Skin of body (tissue), 2 donors: ENCODE results near the gene PIP5KL1. TPM values are rescaled to one million over a fixed set of nuclear protein-coding genes. Genes with fewer than 3 reads are reported as not detected.

Experiments used
- DNase-seq: peaks from one replicate; lab custom pipeline; 2025; lab: John Stamatoyannopoulos, UW
- total RNA-seq: library from RNA; depleted of rRNA; stranded (reverse); fragments of >200 nt; gene quantifications from one replicate; pipeline ENCODE4 v1.2.3, GENCODE V29; 2014

The PIP5KL1 gene
- total RNA-seq, 1 donor from 2014 or later, result 1.2 TPM

- DNase-seq, result no peak
These were observed 710 bp upstream of the PIP5KL1 start for GRCh38 chr9:127931092-127931881.

- no peak for DNase-seq
These were observed 975 bp downstream of the PIP5KL1 start for GRCh38 chr9:127929625-127929979.

GRCh38 chr9:127928676-127929624, 1.6 kb downstream of the PIP5KL1 start:
- no peak for DNase-seq

- DNase-seq, result no peak
These were observed 2.4 kb downstream of the PIP5KL1 start for GRCh38 chr9:127927988-127928675.

- DNase-seq, result no peak
These were observed 3.2 kb downstream of the PIP5KL1 start for GRCh38 chr9:127927201-127927987.

GRCh38 chr9:127926906-127927200, 3.7 kb downstream of the PIP5KL1 start:
- DNase-seq, result no peak

- DNase-seq, result no peak
These were observed 4.3 kb downstream of the PIP5KL1 start for GRCh38 chr9:127925959-127926905.

- DNase-seq, result no peak
These were observed 5.7 kb downstream of the PIP5KL1 start for GRCh38 chr9:127924736-127925444.

- DNase-seq, result no peak
These were observed 6.8 kb downstream of the PIP5KL1 start for GRCh38 chr9:127923771-127924170.

- DNase-seq, result no peak
These were observed 7.5 kb downstream of the PIP5KL1 start for GRCh38 chr9:127923046-127923445.

- DNase-seq, result no peak
These were observed 8.9 kb downstream of the PIP5KL1 start for GRCh38 chr9:127921557-127922120.

- DNase-seq, result no peak
These were observed 9.8 kb downstream of the PIP5KL1 start for GRCh38 chr9:127920794-127921193.

GRCh38 chr9:127919253-127919815, 11.2 kb downstream of the PIP5KL1 start:
- peak; percentile 30 for DNase-seq

GRCh38 chr9:127918183-127919107, 12.1 kb downstream of the PIP5KL1 start:
- no peak for DNase-seq

GRCh38 chr9:127917603-127918002, 13.0 kb downstream of the PIP5KL1 start:
- DNase-seq, result no peak

GRCh38 chr9:127916720-127917581, 13.6 kb downstream of the PIP5KL1 start, which contains the start of gene ST6GALNAC4:
TSS of gene ST6GALNAC4 (minus strand) at chr9:127917041. CDS start at chr9:127916419, 622 bp downstream.
- DNase-seq, result peak; percentile 65
